CD4-positive, alpha-beta T cell treated with Interferon alpha-2 for 1 hour (primary cell): Measurements from ENCODE around the gene CCDC9.
A peak's percentile ranks its signal among the peaks of the same experiment; 100 is the strongest.

Experiments
- DNase-seq, 2 donors: peaks; one replicate each; pipeline ENCODE4 v3.0.0-alpha.2; 2020 to 2022

CCDC9 gene

GRCh38 chr19:47302249-47302648 is 45.9 kb downstream of the CCDC9 start:
- no peak for DNase-seq

- no peak for DNase-seq
Measured at GRCh38 chr19:47303966-47304365, 47.6 kb downstream of the CCDC9 start.

GRCh38 chr19:47305309-47305751 is 49.0 kb downstream of the CCDC9 start:
- peak; percentile 41 to 59 for DNase-seq

- no peak for DNase-seq
Measured at GRCh38 chr19:47306303-47306702, 50.0 kb downstream of the CCDC9 start.

GRCh38 chr19:47309038-47309437 is 52.7 kb downstream of the CCDC9 start:
- DNase-seq = no peak

GRCh38 chr19:47309608-47310007 is 53.3 kb downstream of the CCDC9 start, which contains the start of gene C5AR1:
TSS of gene C5AR1 (plus strand) at chr19:47309861. CDS start at chr19:47309896, 35 bp downstream.
- DNase-seq = peak in 1 of 2 donors; percentile 41

GRCh38 chr19:47310323-47310722 is 54.0 kb downstream of the CCDC9 start:
- no peak for DNase-seq

GRCh38 chr19:47310819-47311218 is 54.5 kb downstream of the CCDC9 start:
- peak in 1 of 2 donors; percentile 31 for DNase-seq

- no peak for DNase-seq
Measured at GRCh38 chr19:47312366-47313006, 56.2 kb downstream of the CCDC9 start.

- no peak for DNase-seq
Measured at GRCh38 chr19:47313754-47314295, 57.5 kb downstream of the CCDC9 start.

GRCh38 chr19:47315125-47315821 is 58.9 kb downstream of the CCDC9 start:
- peak in 1 of 2 donors; percentile 77 for DNase-seq

- DNase-seq = no peak
Measured at GRCh38 chr19:47316513-47316912, 60.2 kb downstream of the CCDC9 start.

GRCh38 chr19:47319923-47320871 is 63.9 kb downstream of the CCDC9 start:
- DNase-seq = no peak
